Stimulated activated CD8-positive, alpha-beta memory T cell treated with anti-CD3 and anti-CD28 coated beads, Interleukin-7, amount 100 ng/mL, for 24 hours (primary cell): ENCODE results near the gene NALF2.

ENCODE experiments used
- DNase-seq: peaks from one replicate; pipeline ENCODE4 v3.0.0-alpha.2; 2020; ENCODE audit warnings: low read depth

NALF2 gene

GRCh38 chrX:69530306-69530705, 26.2 kb downstream of the NALF2 start:
- no peak for DNase-seq

GRCh38 chrX:69531031-69531755, 27.1 kb downstream of the NALF2 start:
- no peak for DNase-seq

- DNase-seq: no peak
Observed at GRCh38 chrX:69535661-69536060, 31.5 kb downstream of the NALF2 start.

- DNase-seq: peak; percentile 50
Observed at GRCh38 chrX:69538321-69538876, 34.3 kb downstream of the NALF2 start.

- no peak for DNase-seq
Observed at GRCh38 chrX:69539437-69539836, 35.3 kb downstream of the NALF2 start.

GRCh38 chrX:69541956-69542355, 37.8 kb downstream of the NALF2 start:
- no peak for DNase-seq

GRCh38 chrX:69543572-69543971, 39.4 kb downstream of the NALF2 start:
- no peak for DNase-seq

GRCh38 chrX:69546417-69546816, 42.3 kb downstream of the NALF2 start:
- DNase-seq: no peak

- DNase-seq: no peak
Observed at GRCh38 chrX:69546978-69547377, 42.9 kb downstream of the NALF2 start.

GRCh38 chrX:69551421-69552009, 47.4 kb downstream of the NALF2 start:
- DNase-seq: no peak

- DNase-seq: no peak
Observed at GRCh38 chrX:69552512-69552911, 48.4 kb downstream of the NALF2 start.
